Measurements from ENCODE around the gene HIBCH. TPM values are rescaled to one million over a fixed set of nuclear protein-coding genes. Genes with fewer than 3 reads are reported as not detected.

The HIBCH gene
- total RNA-seq, 4 donors from 2014 or later: 15.6 to 19.9 (median 17.8) TPM

DNA sequence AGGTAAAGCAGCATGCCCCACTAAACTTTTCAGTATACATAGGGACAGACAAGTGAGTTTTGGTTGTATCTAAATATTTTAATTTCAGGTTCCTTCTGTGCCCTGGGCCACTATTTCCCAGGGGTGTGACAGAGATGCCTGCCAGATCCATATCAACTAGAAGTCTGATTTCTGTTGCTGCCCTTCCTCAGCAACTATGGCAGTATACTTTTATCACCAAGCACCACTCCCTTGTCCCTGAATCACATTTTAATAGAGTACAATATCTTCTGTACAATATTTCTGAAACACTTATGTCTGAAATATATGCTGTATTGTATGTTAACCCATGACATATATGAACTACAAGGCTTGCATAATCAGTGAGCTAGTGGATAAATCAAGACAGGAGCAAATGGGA, 117.6 kb downstream of the HIBCH start:
- Histone ChIP-seq H3K27me3 (no peaks in the 10 kb centered on the region), H3K4me1 (peaks cover 0 to 10% (median 0%) of the 10 kb centered on the region in 4 donors), H3K9me3 (no peaks in the 10 kb centered on the region), H3K36me3 (peaks cover 0 to 20% (median 0%) of the 10 kb centered on the region in 3 donors), H3K4me3 (no peak overlapping the region), H3K27ac (no peak overlapping the region)
- DNase-seq (ENCODE audit: low spot score in 2 of 2): no peak
- TF ChIP-seq, protein P1, sequence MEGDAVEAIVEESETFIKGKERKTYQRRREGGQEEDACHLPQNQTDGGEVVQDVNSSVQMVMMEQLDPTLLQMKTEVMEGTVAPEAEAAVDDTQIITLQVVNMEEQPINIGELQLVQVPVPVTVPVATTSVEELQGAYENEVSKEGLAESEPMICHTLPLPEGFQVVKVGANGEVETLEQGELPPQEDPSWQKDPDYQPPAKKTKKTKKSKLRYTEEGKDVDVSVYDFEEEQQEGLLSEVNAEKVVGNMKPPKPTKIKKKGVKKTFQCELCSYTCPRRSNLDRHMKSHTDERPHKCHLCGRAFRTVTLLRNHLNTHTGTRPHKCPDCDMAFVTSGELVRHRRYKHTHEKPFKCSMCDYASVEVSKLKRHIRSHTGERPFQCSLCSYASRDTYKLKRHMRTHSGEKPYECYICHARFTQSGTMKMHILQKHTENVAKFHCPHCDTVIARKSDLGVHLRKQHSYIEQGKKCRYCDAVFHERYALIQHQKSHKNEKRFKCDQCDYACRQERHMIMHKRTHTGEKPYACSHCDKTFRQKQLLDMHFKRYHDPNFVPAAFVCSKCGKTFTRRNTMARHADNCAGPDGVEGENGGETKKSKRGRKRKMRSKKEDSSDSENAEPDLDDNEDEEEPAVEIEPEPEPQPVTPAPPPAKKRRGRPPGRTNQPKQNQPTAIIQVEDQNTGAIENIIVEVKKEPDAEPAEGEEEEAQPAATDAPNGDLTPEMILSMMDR (IDR thresholded peaks at IDR 0.05): no peak
- no peak for TF ChIP-seq EP300 (IDR thresholded peaks at IDR 0.05)
- TF ChIP-seq POLR2A (IDR thresholded peaks at IDR 0.05): no peak

DNA sequence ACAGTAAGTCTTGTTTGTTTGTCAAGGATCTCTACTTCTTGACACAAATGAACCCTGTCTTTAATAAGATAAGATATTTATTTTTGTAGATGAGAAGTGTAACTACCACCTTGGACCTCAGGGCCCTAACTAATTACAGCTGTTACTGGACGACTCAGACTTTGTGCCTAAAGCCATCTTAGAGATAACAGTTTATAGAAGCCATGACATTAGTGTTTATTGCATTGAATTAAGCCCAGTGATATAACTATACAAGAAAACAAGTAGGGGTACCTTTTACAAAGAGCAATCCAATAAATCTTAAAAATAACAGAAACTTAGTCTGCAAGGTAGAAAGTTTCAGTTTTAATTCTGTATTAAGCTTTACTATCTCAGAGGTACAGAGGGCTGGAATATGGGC, 119.0 kb downstream of the HIBCH start:
- WGBS, 2 donors: 42 to 55% methylated on average over 1 of the region's 1 CpG
- no peak overlapping the region for H3K27ac ChIP-seq
- no peak for DNase-seq (ENCODE audit: low spot score in 2 of 2)
- no peak for TF ChIP-seq EP300 (IDR thresholded peaks at IDR 0.05)
- TF ChIP-seq, protein P1 (IDR thresholded peaks at IDR 0.05): no peak
- no peak for TF ChIP-seq POLR2A (IDR thresholded peaks at IDR 0.05)
- H3K4me1 ChIP-seq: peaks cover 0 to 10% (median 0%) of the 10 kb centered on the region in 4 donors
- H3K36me3 ChIP-seq: peaks cover 0 to 20% (median 0%) of the 10 kb centered on the region in 3 donors
- H3K9me3 ChIP-seq: no peaks in the 10 kb centered on the region
- H3K27me3 ChIP-seq: no peaks in the 10 kb centered on the region
- no peak overlapping the region for H3K4me3 ChIP-seq

DNA sequence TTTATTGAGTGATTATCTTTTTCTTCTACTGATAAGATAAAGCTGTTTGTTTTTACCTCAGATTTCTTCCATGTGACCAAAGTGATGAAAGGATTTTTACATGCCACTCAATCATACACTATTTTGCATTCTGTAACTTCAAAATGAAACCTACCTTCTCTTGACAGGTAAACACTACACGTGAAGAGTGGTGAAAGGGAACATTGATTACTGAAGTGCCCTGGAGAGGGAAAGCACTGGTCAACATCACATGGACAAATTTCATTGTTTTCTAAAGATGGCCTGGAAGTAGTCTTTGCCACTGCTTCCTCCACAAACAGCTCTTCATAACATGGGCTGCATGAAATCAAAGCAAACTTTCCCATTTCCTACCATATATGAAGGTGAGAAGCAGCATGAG, 120.1 kb downstream of the HIBCH start:
- TF ChIP-seq EP300 (IDR thresholded peaks at IDR 0.05) (no peak), POLR2A (IDR thresholded peaks at IDR 0.05) (no peak)
- TF ChIP-seq, protein P1 (IDR thresholded peaks at IDR 0.05): no peak
- H3K27ac ChIP-seq: no peak overlapping the region
- no peak overlapping the region for H3K4me3 ChIP-seq
- peaks cover 0 to 20% (median 0%) of the 10 kb centered on the region in 3 donors for H3K36me3 ChIP-seq
- peaks cover 0 to 16% (median 0%) of the 10 kb centered on the region in 4 donors for H3K4me1 ChIP-seq
- WGBS, 2 donors: 89 to 92% methylated on average over 1 of the region's 1 CpG
- no peaks in the 10 kb centered on the region for H3K9me3 ChIP-seq
- no peaks in the 10 kb centered on the region for H3K27me3 ChIP-seq
- no peak for DNase-seq (ENCODE audit: low spot score in 2 of 2)

DNA sequence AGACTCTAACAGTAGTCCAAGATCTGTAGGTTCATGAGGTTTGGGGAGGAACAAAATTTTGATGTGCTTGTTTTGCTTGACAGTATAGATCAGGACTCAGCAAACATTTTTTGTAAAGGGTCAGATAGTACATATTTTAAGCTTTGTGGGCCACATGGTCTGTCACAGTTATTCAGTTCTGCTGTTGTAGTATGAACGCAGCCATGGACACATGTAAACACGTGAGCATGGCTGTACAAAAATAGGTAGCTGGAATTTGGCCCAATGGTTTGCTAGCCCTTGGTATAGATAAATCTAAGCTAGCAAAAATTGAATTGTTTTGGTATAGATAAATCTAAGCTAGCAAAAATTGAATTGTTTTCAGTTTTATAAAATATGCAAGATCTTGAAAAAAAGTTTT, 120.5 kb downstream of the HIBCH start:
- peaks cover 0 to 20% (median 0%) of the 10 kb centered on the region in 3 donors for H3K36me3 ChIP-seq
- DNase-seq (ENCODE audit: low spot score in 2 of 2): no peak
- peaks cover 0 to 16% (median 0%) of the 10 kb centered on the region in 4 donors for H3K4me1 ChIP-seq
- H3K27me3 ChIP-seq: no peaks in the 10 kb centered on the region
- 61 to 67% methylated on average over 2 of the region's 2 CpGs for whole genome bisulfite sequencing, 2 donors
- TF ChIP-seq EP300 (IDR thresholded peaks at IDR 0.05) (no peak), POLR2A (IDR thresholded peaks at IDR 0.05) (no peak)
- TF ChIP-seq, protein P1 (IDR thresholded peaks at IDR 0.05): no peak
- H3K4me3 ChIP-seq: no peak overlapping the region
- H3K9me3 ChIP-seq: no peaks in the 10 kb centered on the region
- H3K27ac ChIP-seq: no peak overlapping the region

DNA sequence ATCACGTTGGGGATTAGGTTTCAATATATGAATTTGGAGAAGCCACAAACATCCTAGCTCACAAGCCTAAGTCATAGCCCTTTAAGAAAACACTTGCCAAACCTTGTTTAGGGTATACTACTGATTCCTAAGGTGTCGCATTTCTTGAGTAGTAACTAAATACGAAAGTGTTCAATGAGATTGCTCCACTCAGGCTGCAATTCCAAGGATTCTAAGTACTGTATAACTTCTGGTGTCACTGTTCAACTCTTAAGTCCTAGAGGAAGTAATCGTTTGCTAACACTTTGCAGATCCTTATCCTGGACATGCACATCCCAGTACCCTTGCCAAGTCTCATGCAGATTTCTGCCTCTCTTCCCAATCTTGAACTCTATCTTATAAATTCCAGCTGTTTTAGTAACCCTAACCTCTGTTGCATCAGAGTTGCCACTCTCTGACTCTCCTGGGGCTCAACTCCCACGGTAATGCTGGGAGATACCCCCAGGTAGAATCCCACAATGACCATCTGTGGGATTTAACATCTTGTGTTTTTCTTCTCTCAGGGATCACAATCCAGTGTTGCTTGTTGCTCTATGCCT, 122.4 kb downstream of the HIBCH start:
- no peak overlapping the region for H3K27ac ChIP-seq
- H3K4me3 ChIP-seq: no peak overlapping the region
- no peak for DNase-seq (ENCODE audit: low spot score in 2 of 2)
- WGBS, 2 donors: 73 to 78% methylated on average over 5 of the region's 5 CpGs
- H3K4me1 ChIP-seq: peaks cover 0 to 16% (median 0%) of the 10 kb centered on the region in 4 donors
- no peaks in the 10 kb centered on the region for H3K27me3 ChIP-seq
- no peaks in the 10 kb centered on the region for H3K9me3 ChIP-seq
- peaks cover 0 to 17% (median 0%) of the 10 kb centered on the region in 3 donors for H3K36me3 ChIP-seq
- TF ChIP-seq POLR2A (IDR thresholded peaks at IDR 0.05) (no peak), EP300 (IDR thresholded peaks at IDR 0.05) (no peak)
- TF ChIP-seq, protein P1 (IDR thresholded peaks at IDR 0.05): no peak

Data from tibial nerve (tissue), 4 donors.